Hematopoietic multipotent progenitor cell treated with erythropoietin and hydrocortisone succinate and interleukin-3 and kit ligand, for 15 days (in vitro differentiated cells): ENCODE results near the gene XPO6.

Source experiments
- DNase-seq: peaks from one replicate; pipeline ENCODE4 v3.0.0-alpha.2; 2015; ENCODE audit warnings: low spot score

The XPO6 gene

DNA sequence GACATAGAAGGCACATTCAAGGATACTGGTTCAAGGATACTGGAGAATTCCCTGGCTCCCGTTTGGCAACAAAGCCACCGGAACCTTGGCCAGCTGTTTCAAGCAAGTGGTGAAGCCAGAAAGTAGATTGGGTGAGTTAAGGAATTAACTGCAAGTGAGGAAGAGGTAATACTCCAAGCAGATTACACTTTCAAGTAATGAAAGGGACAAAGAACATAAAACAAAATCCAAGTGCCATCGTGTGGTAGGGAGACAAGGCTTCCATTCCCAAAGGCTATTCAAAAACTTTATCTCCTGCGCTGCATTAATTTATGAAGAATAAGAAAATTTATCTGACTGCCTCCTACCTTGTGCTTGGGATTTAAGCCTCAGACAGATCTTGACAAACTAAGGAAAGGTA, 27.8 kb downstream of the XPO6 start:
- no peak for DNase-seq

- DNase-seq = no peak
These were observed 28.3 kb downstream of the XPO6 start for GRCh38 chr16:28183484-28183883.

DNA sequence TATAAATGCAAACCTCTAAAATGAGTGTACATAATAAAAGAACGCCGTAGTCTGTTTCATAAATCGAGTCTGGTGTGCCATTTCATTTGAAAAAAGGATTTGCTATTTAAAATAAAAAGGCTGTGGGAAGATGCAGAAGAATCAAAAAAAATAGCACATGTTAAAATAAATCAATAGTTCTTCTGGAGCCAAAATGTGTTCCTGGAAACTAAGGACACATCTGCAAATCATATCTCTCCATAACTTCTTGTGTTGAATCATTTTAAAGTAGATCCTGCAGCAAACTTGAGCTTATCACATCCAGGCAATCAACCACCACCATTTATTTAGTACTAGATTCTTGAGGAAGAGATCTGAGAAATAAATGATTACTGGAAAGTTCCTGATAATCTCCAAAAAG, 29.0 kb downstream of the XPO6 start:
- no peak for DNase-seq

GRCh38 chr16:28182183-28182582, 29.6 kb downstream of the XPO6 start:
- no peak for DNase-seq

GRCh38 chr16:28181515-28181914, 30.2 kb downstream of the XPO6 start:
- DNase-seq = no peak

DNA sequence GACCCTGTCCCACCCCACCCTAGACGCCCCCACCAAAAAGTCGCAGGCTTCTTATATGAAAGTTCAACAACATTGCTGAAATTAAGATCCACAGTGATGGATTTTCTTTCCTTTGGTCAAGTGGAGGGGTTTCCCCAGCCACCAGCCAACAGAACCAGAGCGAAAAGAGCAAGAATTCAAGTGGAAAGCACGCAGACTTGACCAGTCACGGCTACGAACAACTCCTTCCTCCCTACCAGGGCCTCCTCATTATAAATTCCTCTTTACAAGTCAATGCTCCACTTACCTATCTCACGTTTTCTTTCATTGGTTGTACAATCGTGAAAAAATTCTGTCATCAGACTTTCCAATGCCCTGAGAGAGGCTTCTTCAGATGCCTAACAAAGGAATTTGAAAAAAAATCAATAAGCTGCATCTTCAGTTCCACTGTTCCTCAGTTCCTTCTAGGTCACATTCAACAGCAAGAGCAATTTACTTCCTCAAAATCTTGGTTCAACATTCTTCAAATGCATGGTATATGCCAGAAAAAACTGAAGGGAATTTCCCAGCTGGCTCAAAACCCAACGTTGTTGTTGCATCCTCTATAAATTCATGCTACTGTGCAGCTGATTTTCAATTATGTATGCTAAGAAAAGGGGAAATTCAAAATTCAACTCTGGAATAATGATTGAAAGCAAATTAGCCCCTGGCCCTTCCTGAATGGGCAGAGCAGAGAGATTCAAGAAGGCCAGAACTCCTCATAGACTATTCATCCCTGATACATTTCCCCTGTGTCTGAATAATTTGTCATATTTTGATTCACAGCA, 30.9 kb downstream of the XPO6 start:
- no peak for DNase-seq

GRCh38 chr16:28179354-28179753, 32.4 kb downstream of the XPO6 start:
- no peak for DNase-seq

GRCh38 chr16:28175715-28176114, 36.0 kb downstream of the XPO6 start:
- no peak for DNase-seq

GRCh38 chr16:28172336-28172735, 39.4 kb downstream of the XPO6 start:
- DNase-seq = no peak

DNA sequence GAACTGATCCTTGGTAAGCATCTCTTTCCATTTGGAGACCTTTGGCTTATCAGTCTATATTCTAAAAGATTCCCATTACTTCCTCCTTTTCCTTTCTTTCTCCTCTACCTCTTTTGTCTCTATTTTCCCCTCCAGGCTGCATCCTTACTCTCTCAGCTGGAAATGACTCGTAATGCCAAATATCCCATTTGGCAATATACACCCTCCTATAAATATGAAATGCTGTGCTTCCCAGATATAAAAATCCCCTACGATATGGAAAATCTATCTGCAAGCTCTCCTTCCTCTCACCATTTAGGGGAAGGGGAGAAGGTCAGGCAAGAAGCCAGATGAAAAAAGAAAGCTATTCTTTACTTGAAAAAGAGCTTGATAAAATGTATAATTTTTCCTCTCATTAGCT, 39.9 kb downstream of the XPO6 start:
- DNase-seq = no peak

DNA sequence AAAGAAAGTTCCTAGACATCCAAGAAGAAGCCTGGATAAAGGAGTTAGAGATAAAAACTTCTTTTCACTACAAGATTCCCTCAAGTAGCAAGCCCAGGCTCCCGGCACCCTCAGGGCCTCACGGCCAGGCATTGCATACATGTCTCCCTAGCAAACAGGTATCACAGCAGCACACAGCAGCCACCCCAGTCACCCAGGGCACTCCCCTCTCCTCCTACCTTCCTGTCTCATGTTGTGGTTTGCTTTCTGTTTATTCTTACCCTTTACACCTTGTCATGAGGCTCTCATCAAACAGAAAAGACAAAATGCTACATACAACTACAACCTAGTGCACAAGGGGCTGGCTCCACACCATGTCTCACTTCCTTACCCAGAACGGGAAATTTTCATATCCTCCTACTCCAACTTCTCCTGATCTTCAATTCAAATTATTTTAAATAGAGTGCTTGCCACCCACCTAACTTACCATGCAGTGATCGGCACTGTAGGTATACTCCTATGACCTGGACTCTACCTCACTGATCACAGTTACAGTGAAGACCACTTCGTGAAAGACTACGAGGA, 42.7 kb downstream of the XPO6 start:
- no peak for DNase-seq

DNA sequence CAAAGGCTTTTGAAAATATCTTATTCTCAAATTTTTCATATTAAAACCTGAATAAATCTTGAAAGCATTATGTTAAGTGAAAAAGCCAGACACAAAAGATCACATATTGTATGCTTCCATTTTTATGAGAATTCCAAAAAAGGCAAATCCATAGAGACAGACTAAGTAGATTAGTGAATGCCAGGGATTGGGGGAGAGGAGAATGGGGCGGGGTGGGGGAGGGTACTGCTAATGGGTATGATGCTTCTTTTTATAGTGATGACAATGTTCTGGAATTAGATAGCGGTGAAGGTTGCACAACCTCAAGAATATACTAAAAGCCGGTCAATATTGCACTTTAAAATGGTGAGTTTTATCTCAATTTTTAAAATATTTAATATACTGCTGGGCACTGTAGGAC, 44.0 kb downstream of the XPO6 start:
- DNase-seq = no peak

DNA sequence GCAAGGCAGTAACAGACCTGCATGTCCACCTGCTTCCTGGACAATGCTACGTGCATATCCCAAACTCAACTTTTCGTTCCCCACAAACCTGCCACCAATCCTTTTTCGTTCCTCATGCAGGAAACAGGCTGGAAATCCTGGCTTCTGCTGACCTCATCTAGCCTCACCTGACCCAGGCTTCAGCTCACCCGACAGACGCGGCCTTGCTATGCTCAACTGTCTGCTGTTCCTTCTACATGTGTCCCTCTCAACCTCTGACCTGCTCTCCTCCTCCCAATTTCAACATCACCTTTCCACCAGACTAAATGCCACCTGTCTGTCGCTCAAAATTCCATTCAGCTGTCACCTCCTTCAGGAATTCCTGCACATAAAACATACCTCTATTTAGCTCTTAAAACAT, 44.5 kb downstream of the XPO6 start:
- DNase-seq = no peak

DNA sequence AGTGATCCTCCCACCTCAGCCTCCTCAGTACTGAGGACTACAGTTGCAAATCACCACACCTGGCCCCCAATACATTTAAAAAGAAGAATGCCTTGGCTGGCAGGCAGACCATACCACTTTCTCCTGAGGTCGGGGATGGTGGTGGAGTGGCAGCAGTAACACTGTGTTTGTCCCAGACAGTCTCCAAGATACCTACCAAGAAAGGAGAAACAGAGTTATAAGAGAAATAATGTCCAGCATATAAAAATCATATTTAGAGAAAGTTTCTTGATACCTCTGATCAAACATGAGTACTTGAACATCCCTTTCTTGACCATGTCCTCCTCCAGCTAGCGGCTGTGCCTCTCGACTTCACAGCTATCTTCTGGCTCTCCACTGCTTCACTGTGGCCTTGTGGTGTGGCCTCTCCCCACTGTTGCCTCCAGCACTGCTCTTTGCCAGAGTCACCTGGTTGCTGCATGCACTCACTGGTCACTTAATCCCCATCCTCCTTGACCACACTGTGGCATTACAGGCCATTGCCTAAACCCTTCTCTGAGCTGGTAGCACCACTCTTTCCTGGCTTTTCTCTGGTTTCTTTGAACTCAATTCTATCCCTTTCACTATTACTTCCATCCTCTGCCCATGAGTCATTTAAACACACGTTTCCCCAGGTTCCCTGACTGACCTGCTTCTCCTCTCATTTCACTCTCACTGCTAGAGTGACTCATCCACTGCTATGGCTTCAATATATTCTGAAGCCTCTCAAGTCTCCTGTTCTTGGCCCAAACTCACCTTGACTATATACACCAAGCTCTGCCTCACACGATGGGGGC, 45.2 kb downstream of the XPO6 start:
- DNase-seq = no peak

DNA sequence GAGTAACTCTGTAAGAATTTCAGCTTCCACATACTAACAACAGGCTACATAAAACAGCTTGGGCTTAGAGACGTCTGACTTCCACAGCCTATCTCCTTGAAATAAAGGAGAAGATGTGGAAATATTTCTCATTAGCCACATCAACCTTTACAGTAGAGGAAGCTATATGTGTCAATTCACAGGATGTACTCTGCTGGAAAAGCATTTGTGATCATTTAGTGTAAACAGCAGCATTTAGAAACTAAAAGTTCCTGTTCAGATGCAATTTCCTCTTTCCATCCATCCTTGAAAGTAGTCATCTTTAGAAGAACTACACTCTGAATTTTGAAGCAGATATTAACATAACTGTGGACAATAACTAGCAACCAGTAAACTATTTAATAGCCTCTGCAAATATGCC, 46.2 kb downstream of the XPO6 start:
- no peak for DNase-seq

DNA sequence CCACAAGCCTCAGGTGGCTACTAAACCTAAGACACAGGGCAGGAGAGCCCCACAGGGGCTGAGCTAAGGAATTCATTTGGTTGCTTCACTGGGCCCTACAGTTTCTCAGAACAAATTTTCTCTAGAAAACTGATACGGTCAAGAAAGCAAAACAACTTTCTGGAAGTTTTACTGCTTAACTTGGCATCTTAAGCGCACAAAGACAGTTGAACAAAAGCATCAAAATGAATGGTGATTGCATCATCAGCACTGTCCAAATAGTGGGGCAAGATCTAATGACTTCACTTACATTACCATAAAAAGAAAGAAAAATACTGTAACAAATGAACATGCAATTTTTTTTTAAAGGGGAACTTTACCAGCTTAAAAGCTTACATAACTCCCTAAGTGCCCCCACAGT, 47.6 kb downstream of the XPO6 start:
- no peak for DNase-seq

DNA sequence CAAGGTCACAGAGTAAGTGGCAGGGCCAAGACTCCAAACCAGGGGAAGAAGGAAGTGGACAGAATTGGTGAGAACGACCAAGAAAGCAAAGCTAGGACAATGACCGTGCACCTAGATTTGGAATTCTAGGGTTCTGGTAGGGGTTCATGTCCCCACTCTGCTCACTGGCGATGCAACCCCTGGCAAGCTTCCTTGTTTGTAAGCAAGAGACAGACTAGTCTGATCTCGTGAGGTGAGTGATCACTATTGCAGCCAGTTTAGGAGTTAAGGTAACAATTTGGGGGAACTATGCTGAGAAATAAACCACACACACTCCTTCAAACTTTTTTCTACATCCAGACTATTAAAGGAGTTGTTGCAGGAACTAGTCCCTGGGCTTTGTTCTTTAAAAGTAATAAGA, 48.1 kb downstream of the XPO6 start:
- no peak for DNase-seq

- DNase-seq = no peak
These were observed 49.4 kb downstream of the XPO6 start for GRCh38 chr16:28162326-28162877.

GRCh38 chr16:28161626-28162025, 50.1 kb downstream of the XPO6 start:
- DNase-seq = no peak

DNA sequence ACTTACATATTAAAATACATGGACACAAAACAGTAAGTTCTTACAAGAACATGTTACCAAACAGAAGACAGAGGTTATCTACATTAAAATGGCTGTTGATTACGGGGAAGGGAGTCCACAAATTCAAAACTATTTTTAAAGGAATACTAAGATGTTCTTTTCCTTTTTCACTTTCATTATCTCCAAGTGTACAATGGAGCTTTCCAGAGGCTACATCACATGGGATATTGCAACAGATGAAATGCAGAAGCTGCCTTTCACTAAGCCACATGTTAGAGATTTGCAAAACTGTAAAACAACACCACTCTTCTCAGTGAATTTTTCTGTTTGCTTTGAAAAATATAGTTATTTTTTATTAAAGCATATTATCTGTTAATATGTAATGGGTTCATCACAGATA, 53.6 kb downstream of the XPO6 start:
- DNase-seq = no peak

DNA sequence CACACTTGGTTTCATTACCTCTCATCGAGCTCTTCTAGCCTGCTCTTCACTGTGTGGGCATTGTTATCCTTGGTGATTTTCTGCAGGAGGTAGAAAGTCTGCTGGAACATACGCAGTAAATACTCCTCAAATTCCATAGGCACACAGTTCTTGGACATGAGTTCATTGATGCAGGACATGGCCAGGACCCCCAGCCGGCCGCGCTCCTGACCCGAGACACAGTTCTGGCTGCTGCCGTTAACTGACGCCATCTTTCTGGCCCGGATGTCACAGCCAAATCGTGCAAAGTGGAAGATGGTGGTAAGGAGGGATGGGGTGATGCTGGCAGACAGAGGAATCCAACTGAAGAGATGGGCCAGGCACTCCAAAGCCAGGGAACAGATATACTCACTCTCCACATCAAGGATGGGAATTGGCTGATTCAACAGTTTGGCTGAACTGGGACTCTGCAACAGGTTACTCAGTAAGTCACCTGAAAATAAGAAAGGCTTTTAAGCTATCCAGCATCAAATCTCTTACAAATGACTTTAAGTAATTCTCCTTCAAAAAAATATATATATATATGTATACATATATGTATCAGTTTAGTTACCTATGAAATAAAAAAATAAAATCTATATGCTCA, 55.6 kb downstream of the XPO6 start:
- DNase-seq = no peak

GRCh38 chr16:28155293-28155692, 56.5 kb downstream of the XPO6 start:
- DNase-seq = no peak
